Tibial nerve (tissue), 4 donors: Measurements from ENCODE around the gene RRH.

ENCODE experiments used
- CTCF ChIP-seq, 5 experiments: fragments of 200-600 bp in 3 of 5; fragments of 450-650 bp in 2 of 5; sonication (generic) in 3 of 5; IDR thresholded peaks; one replicate each; pipeline ENCODE4 v1.5.1; 2016 to 2019; ENCODE audit warnings: antibody characterized with exemption in 5 of 5, mild to moderate bottlenecking in 3 of 5, moderate library complexity in 2 of 5
- EP300 ChIP-seq, 2 donors: sonication (generic); formaldehyde crosslinking; IDR thresholded peaks; one replicate each; pipeline ENCODE4 v1.6.1; 2017; ENCODE audit warnings: antibody characterized with exemption in 2 of 2, mild to moderate bottlenecking in 1 of 2
- POLR2A ChIP-seq, 2 donors: fragments of 450-650 bp; IDR thresholded peaks; one replicate each; pipeline ENCODE4 v1.6.1; 2017; ENCODE audit warnings: antibody characterized with exemption in 2 of 2, mild to moderate bottlenecking in 2 of 2, moderate library complexity in 2 of 2

GRCh38 chr4:109821185-109821584, 6.6 kb upstream of the RRH start:
- TF ChIP-seq CTCF (IDR thresholded peaks at IDR 0.05) (no peak), POLR2A (IDR thresholded peaks at IDR 0.05) (no peak), EP300 (IDR thresholded peaks at IDR 0.05) (no peak)
